Endothelial cell of umbilical vein (primary cell): ENCODE measurements around the gene DCLK2. TPM values are rescaled to one million over a fixed set of nuclear protein-coding genes. Genes with fewer than 3 reads are reported as not detected.

Source experiments
- BruUV-seq: library from RNA; stranded (reverse); fragments of 400-500 nt; replicated peaks from 2 replicates; lab custom pipeline; 2021; lab: Mats Ljungman, UMichigan
- CTCF ChIA-PET: fragments of 300-600, 350-600 bp; sonication (Branson Sonifier 250); formaldehyde crosslinking; loops from one replicate; lab custom pipeline; 2021; ENCODE audit warnings: antibody characterized with exemption, inconsistent platforms; lab: Charles Lee
- POLR2A ChIA-PET: fragments of 300-600, 350-600 bp; sonication (Branson Sonifier 250); formaldehyde crosslinking; loops from one replicate; lab custom pipeline; 2021; ENCODE audit warnings: antibody characterized with exemption, inconsistent platforms; lab: Charles Lee
- DNase-seq: peaks from one replicate; pipeline ENCODE4 v3.0.0-alpha.2; 2011; ENCODE audit warnings: low read depth, low spot score
- FAIRE-seq: peaks from 2 replicates; lab custom pipeline; 2011; peaks lifted over from hg19 to GRCh38; lab: Jason Lieb, UNC
- H2AFZ ChIP-seq: 2 replicates; pipeline ENCODE4 v1.6.0; 2012; ENCODE audit warnings: low read depth, low read length, control low read depth, inconsistent platforms
- H3K27ac ChIP-seq: 2 replicates; pipeline ENCODE4 v1.5.1; 2011; ENCODE audit warnings: low read depth, mild to moderate bottlenecking, control low read depth, low read length, moderate library complexity; ENCODE audit not compliant: insufficient read depth
- H3K27me3 ChIP-seq, 2 experiments: 2 replicates each; pipeline versions ENCODE4 v1.6.0 to v1.6.1; 2011; ENCODE audit warnings: low read length in 2 of 2, mixed read lengths in 1 of 2; ENCODE audit not compliant: control insufficient read depth in 2 of 2, insufficient read depth in 2 of 2
- H3K36me3 ChIP-seq, 2 experiments: 2 replicates in 1 of 2; 3 replicates in 1 of 2; pipeline ENCODE4 v1.5.1; 2011; ENCODE audit warnings: low read length in 2 of 2, mild to moderate bottlenecking in 1 of 2, moderate library complexity in 1 of 2; ENCODE audit not compliant: control insufficient read depth in 2 of 2, insufficient read depth in 2 of 2; ENCODE audit errors: extremely low read depth in 1 of 2
- H3K4me1 ChIP-seq: 3 replicates; pipeline ENCODE4 v1.5.1; 2011; ENCODE audit warnings: mild to moderate bottlenecking, low read length; ENCODE audit not compliant: control insufficient read depth, insufficient read depth; ENCODE audit errors: extremely low read depth
- H3K4me2 ChIP-seq: 2 replicates; pipeline ENCODE4 v1.6.1; 2011; ENCODE audit warnings: low read length, control low read depth, mixed read lengths; ENCODE audit not compliant: insufficient read depth
- H3K4me3 ChIP-seq, 3 experiments: fragments of 200-600 bp in 1 of 3; sonication (generic), shearing (Covaris generic) in 1 of 3; replicated peaks in 1 of 3; 2 replicates each; pipeline ENCODE4 v1.5.1; 2011 to 2016; ENCODE audit warnings: control low read depth in 3 of 3, low read length in 3 of 3, mild to moderate bottlenecking in 2 of 3, inconsistent platforms in 1 of 3, low read depth in 1 of 3, moderate library complexity in 1 of 3; ENCODE audit not compliant: insufficient read depth in 1 of 3
- H3K79me2 ChIP-seq: 2 replicates; pipeline ENCODE4 v1.6.0; 2012; ENCODE audit warnings: low read length, inconsistent platforms; ENCODE audit not compliant: control insufficient read depth, insufficient read depth
- H3K9ac ChIP-seq: replicated peaks from 2 replicates; pipeline ENCODE3; 2011; ENCODE audit warnings: low read length, control low read depth; ENCODE audit not compliant: insufficient read depth; ENCODE audit errors: extremely low read depth
- H3K9me1 ChIP-seq: replicated peaks from 3 replicates; pipeline ENCODE4 v1.6.0; 2011; ENCODE audit warnings: mild to moderate bottlenecking, low read length; ENCODE audit not compliant: control insufficient read depth, insufficient read depth; ENCODE audit errors: extremely low read depth
- H3K9me3 ChIP-seq: replicated peaks from 2 replicates; pipeline ENCODE4 v1.5.1; 2012; ENCODE audit warnings: low read length, inconsistent platforms; ENCODE audit not compliant: control insufficient read depth, insufficient read depth
- H4K20me1 ChIP-seq: replicated peaks from 2 replicates; pipeline ENCODE3; 2011; ENCODE audit warnings: mild to moderate bottlenecking, low read length; ENCODE audit not compliant: control insufficient read depth, insufficient read depth; ENCODE audit errors: extremely low read depth
- CTCF ChIP-seq, 2 donors: IDR thresholded peaks; 1 replicate in 1 of 2; 2 replicates in 1 of 2; pipeline ENCODE4 v1.5.1; 2011; ENCODE audit warnings: low read length in 2 of 2, mild to moderate bottlenecking in 2 of 2, moderate library complexity in 2 of 2, control low read depth in 1 of 2, inconsistent platforms in 1 of 2, low read depth in 1 of 2; ENCODE audit not compliant: insufficient read depth in 1 of 2; ENCODE audit errors: extremely low read depth in 1 of 2
- EZH2 ChIP-seq: IDR thresholded peaks from 2 replicates; pipeline ENCODE4 v1.6.1; 2012; ENCODE audit warnings: borderline replicate concordance, low read depth, mild to moderate bottlenecking, moderate library complexity, low read length, inconsistent platforms; ENCODE audit not compliant: severe bottlenecking
- FOS ChIP-seq: IDR thresholded peaks from 2 replicates; pipeline ENCODE4 v1.6.1; 2011; ENCODE audit warnings: mild to moderate bottlenecking, low read length, moderate library complexity, borderline replicate concordance; ENCODE audit not compliant: insufficient read depth
- GATA2 ChIP-seq: IDR thresholded peaks from 2 replicates; pipeline ENCODE4 v1.7.0; 2011; ENCODE audit warnings: low read depth, mild to moderate bottlenecking, moderate library complexity, mixed read lengths, low read length; ENCODE audit not compliant: insufficient read length, insufficient read depth
- JUN ChIP-seq: IDR thresholded peaks from 2 replicates; pipeline ENCODE4 v1.6.1; 2011; ENCODE audit warnings: borderline replicate concordance, low read depth; ENCODE audit not compliant: insufficient read length, insufficient read depth
- MAX ChIP-seq: IDR thresholded peaks from 2 replicates; pipeline ENCODE4 v1.6.1; 2011; ENCODE audit not compliant: insufficient read depth, insufficient read length
- MYC ChIP-seq: IDR thresholded peaks from one replicate; pipeline ENCODE4 v1.6.1; 2011; ENCODE audit warnings: mild to moderate bottlenecking, low read depth, low read length
- POLR2A ChIP-seq: IDR thresholded peaks from 2 replicates; pipeline ENCODE4 v1.6.1; 2012; ENCODE audit warnings: low read depth, mild to moderate bottlenecking, control low read depth, low read length
- dilution Hi-C: fragments of 300-500 bp; cut with MboI; formaldehyde crosslinking; loops from one replicate; pipeline ENCODE4 v1.15.0; 2019; ENCODE audit warnings: low sequenced_read_pairs; ENCODE audit not compliant: extremely low pct_ligation_motif_present
- intact Hi-C: fragments of 100-400 bp; cut with micrococcal nuclease; formaldehyde crosslinking; loops from one replicate; pipeline ENCODE4 v1.10.0; 2022
- polyA plus RNA-seq, 4 experiments: library from polyadenylated mRNA; depleted of rRNA in 3 of 4; stranded (reverse) in 3 of 4; unstranded in 1 of 4; fragments of >200 nt; gene quantifications; 2 replicates each; pipeline versions ENCODE4 v1.2.1 to v1.2.3, GENCODE V29; 2011 to 2012; ENCODE audit warnings: missing spikeins in 1 of 4
- total RNA-seq: library from RNA; stranded (reverse); gene quantifications from 2 replicates; pipeline ENCODE4 v1.2.3, GENCODE V29; 2021

The DCLK2 gene
- total and polyA plus RNA-seq, 2 donors (not counting 3 experiments of a cell fraction or from before 2014, with no cell fraction given): 1.7 to 4.7 TPM

- TF ChIP-seq GATA2: peak; percentile 67
- no peak for TF ChIP-seq MAX
- TF ChIP-seq POLR2A: no peak
- TF ChIP-seq JUN: no peak
- TF ChIP-seq EZH2: no peak
- TF ChIP-seq CTCF (IDR thresholded peaks at IDR 0.05; ENCODE audit: extremely low read depth in 1 of 2, insufficient read depth in 1 of 2, low read depth in 1 of 2, low read length in 2 of 2): no peak
- TF ChIP-seq MYC: no peak
- no peak for TF ChIP-seq FOS
- ChIA-PET POLR2A (no interaction called here), CTCF (no interaction called here)
- no TSS peak for BruUV-seq
- Histone ChIP-seq H3K9me3 (no peaks in the 10 kb centered on the region), H3K27ac (peak overlapping the region; percentile 90), H3K4me2 (peak overlapping the region; percentile 81), H2AFZ (peak overlapping the region; percentile 13), H3K79me2 (no peaks in the 10 kb centered on the region), H4K20me1 (no peaks in the 10 kb centered on the region), H3K9me1 (no peaks in the 10 kb centered on the region), H3K36me3 (no peaks in the 10 kb centered on the region), H3K9ac (peak overlapping the region; percentile 70), H3K4me3 (peak overlapping the region in 1 of 3 experiments; percentile 10), H3K27me3 (no peaks in the 10 kb centered on the region), H3K4me1 (peaks cover 39% of the 10 kb centered on the region)
- dilution Hi-C loops: no loop called here
- DNase-seq (peak; percentile 59), FAIRE-seq (no peak)
- intact Hi-C loops: loop anchor here (5.0 kb wide), 1 partner anchor 64 kb away; no protein-coding TSS in a partner anchor
These were observed 158.4 kb downstream of the DCLK2 start for GRCh38 chr4:150236626-150237025.
